ENCODE measurements around the gene TUBB. TPM values are rescaled to one million over a fixed set of nuclear protein-coding genes. Genes with fewer than 3 reads are reported as not detected.

TUBB gene
- total RNA-seq, 1 donor from 2014 or later: 1,986 TPM

DNA sequence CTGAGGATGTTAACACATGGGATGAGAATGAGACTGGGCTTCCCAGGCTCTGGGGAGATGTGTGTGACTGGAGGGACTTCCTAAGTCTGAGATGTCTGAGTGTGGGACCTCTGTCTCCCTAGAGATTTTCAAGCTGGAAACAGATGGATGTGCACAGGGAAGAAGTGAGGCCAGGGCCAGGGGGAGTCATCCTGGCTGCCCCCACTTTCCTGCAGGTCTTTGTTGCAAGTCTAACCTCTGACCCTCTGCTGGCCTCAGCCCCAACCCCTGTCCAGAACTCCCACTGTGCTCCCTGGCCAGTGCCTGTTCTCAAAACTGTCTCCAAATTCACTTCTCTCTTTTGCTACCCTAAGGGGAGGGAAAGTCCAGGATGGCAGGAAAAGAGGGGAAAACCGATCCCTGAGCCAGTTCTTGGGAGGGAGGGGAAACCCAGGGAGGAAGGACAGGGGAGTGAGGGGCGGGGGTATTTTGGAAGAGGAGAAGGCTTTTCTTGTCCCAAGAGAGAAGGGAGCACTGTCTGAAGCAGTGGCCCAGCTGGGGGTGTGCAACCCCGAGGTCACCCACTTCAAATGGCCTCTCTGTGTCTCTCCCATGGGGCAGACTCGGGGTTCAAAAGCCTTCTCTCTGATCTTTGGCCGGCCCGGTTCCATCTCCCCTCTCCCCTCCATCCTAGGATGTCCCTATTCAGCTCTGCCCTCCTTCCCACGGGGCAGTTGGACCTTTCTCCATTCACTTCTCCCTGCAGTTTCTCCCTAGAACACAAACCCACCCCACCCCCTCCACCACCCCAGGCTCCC is 36.8 kb upstream of the TUBB start:
- H3K27me3 Mint-ChIP-seq (ENCODE audit: low read depth): no peaks in the 10 kb centered on the region

DNA sequence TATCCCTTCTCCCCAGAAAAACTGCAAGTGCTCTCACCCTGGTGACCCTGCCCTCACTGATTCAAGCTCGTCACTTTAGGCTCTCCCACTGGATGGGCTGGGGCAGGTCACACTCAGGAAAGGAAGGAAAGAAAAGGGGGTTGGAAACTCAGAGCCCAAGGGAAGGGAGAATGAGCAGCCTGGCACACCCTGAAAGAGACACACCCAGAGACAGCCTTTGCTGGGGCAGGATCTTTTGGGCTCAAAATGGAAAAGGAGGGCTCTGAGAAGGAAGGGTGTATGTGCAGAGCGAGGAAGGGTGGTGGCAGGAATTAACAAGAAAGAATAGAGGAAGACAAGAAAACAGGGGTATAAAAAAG is 36.2 kb upstream of the TUBB start:
- Mint-ChIP-seq H3K27me3 (ENCODE audit: low read depth) (no peaks in the 10 kb centered on the region), H3K4me1 (peaks cover 83% of the 10 kb centered on the region), H3K4me3 (peak overlapping the region; percentile 90)

More for the DNA sequence above, 36.8 kb upstream of the TUBB start:
- Mint-ChIP-seq H3K36me3 (ENCODE audit: low read depth) (peaks cover 8% of the 10 kb centered on the region), H3K9me3 (no peaks in the 10 kb centered on the region), H3K4me1 (peaks cover 81% of the 10 kb centered on the region), H3K27ac (ENCODE audit: unreplicated experiment) (no peak overlapping the region), H3K4me3 (peak overlapping the region; percentile 90)
- no peak for DNase-seq (ENCODE audit: low read depth, low spot score)
- TF ChIP-seq, protein P1, sequence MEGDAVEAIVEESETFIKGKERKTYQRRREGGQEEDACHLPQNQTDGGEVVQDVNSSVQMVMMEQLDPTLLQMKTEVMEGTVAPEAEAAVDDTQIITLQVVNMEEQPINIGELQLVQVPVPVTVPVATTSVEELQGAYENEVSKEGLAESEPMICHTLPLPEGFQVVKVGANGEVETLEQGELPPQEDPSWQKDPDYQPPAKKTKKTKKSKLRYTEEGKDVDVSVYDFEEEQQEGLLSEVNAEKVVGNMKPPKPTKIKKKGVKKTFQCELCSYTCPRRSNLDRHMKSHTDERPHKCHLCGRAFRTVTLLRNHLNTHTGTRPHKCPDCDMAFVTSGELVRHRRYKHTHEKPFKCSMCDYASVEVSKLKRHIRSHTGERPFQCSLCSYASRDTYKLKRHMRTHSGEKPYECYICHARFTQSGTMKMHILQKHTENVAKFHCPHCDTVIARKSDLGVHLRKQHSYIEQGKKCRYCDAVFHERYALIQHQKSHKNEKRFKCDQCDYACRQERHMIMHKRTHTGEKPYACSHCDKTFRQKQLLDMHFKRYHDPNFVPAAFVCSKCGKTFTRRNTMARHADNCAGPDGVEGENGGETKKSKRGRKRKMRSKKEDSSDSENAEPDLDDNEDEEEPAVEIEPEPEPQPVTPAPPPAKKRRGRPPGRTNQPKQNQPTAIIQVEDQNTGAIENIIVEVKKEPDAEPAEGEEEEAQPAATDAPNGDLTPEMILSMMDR (conservative IDR thresholded peaks at IDR 0.05): no peak

DNA sequence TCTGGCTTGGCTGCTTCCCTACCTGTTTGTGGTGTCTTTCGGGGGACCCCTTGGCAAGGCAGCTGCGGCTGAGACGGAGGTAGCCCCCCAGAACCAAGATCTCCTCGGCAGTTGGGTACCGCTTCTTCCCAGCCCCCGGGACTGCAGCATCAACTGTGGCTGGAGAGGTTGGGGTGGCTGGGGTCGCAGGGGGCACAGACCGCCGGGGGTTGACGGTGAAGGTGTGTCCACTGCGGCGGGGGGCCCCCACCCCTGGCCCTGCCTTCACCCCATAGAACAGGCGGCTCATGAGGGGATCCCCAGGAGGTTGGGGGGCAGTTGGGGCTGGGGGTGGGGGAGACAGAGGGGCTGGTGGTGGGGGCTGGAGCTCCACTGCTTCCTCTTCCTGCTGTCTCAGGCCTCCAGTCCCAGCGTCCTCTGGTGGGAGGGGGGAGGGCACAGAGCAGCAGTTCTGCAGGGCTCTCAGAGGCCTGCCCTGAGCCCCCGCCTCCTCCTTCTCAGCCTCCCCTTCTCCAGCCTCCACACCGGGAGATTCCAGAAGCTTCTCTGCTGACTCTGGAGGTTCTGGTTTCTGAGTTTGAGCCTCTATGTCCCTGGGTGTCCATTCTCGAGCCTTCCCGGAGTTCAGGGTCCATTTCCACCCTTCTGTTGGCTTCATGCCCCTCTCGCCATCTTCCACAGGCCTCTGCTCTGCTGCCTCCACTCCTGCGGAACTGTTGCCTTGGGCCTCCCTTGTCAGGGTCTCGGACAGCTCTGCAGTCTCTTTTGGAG is 35.6 kb upstream of the TUBB start:
- peak overlapping the region; percentile 96 for H3K4me3 Mint-ChIP-seq
- H3K27ac Mint-ChIP-seq (ENCODE audit: unreplicated experiment): peak overlapping the region; percentile 76
- no peaks in the 10 kb centered on the region for H3K9me3 Mint-ChIP-seq
- no peak for DNase-seq (ENCODE audit: low read depth, low spot score)
- TF ChIP-seq, protein P1 (conservative IDR thresholded peaks at IDR 0.05): no peak
- H3K36me3 Mint-ChIP-seq (ENCODE audit: low read depth): peaks cover 3% of the 10 kb centered on the region
- peaks cover 83% of the 10 kb centered on the region for H3K4me1 Mint-ChIP-seq
- no peaks in the 10 kb centered on the region for H3K27me3 Mint-ChIP-seq (ENCODE audit: low read depth)

More for the DNA sequence above, 36.2 kb upstream of the TUBB start:
- Mint-ChIP-seq H3K36me3 (ENCODE audit: low read depth) (peaks cover 6% of the 10 kb centered on the region), H3K9me3 (no peaks in the 10 kb centered on the region), H3K27ac (ENCODE audit: unreplicated experiment) (peak overlapping the region; percentile 76)
- TF ChIP-seq, protein P1 (conservative IDR thresholded peaks at IDR 0.05): no peak
- no peak for DNase-seq (ENCODE audit: low read depth, low spot score)

DNA sequence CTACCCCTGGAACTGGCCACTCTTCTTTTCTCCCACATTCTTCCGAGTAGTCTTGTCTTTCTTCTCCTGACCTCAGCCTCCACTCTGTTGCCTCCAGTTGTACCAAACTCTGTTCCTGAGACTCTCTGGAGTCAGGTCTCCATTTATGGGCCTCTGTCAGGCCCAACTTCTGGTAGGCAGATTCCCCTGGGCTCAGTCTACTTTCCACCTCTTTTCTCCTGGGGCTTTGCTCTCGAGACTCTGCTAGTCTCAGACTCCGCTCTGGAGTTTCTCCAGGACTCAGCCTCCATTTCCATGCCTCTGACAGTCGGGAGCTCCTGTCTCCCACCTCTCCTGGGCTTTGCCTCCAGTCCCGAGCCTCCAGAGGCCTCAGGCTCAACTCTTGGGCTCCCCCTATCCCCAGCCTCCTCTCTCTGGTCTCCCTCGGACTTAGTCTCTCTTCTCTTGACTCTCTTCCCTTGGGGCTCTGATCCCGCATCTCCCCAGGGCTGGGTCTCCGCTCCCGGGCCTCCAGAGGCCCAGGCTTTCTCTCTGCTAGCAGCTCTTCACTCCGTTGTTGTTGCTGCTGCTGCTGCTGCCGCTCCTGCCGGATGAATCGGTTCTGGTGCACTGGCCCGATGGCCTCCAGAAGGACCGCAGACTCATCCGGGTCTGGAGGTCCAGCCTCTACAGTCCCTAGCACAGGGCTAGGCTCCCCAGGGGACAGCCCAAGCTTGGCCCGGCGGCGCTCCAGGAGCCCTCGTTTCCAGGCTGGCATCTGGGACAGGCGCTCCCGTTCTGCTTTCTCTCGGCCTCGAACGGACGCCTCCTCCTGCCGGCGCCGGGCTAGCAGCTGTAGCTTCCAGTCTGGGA is 34.8 kb upstream of the TUBB start:
- H3K27ac Mint-ChIP-seq (ENCODE audit: unreplicated experiment): peak overlapping the region; percentile 85
- TF ChIP-seq, protein P1 (conservative IDR thresholded peaks at IDR 0.05): no peak
- peak overlapping the region; percentile 96 for H3K4me3 Mint-ChIP-seq
- peaks cover 3% of the 10 kb centered on the region for H3K36me3 Mint-ChIP-seq (ENCODE audit: low read depth)
- DNase-seq (ENCODE audit: low read depth, low spot score): no peak
- H3K4me1 Mint-ChIP-seq: peaks cover 83% of the 10 kb centered on the region
- H3K27me3 Mint-ChIP-seq (ENCODE audit: low read depth): no peaks in the 10 kb centered on the region
- no peaks in the 10 kb centered on the region for H3K9me3 Mint-ChIP-seq

All from neural crest cell (in vitro differentiated cells).